Measurements from ENCODE around the gene GARIN5A.

The GARIN5A gene

DNA sequence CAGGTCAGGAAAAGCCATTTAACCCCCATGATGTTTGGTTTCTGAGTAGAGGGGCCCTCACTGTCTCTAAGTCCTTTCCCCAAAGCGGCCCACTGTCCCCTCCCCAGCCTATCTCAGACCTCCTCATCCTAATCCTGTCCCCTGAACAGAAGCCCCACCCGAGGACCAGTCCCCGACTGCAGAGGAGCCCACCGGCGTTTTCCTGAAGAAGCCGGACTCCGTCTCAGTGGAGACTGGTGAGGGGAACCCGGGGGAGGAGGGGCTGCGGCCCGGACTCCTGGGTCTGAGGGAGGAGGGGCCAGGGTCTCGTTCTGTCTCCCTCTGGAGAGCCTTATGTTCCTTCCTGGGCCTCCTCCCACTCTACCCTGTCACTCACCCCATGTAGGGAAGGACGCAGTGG lies 41.0 kb downstream of the GARIN5A start:
- DNase-seq (ENCODE audit: low spot score), result no peak
- no peak for FAIRE-seq

- DNase-seq (ENCODE audit: low spot score), result no peak
- FAIRE-seq, result no peak
Measured at GRCh38 chr19:50435221-50435620, 41.4 kb downstream of the GARIN5A start.

DNA sequence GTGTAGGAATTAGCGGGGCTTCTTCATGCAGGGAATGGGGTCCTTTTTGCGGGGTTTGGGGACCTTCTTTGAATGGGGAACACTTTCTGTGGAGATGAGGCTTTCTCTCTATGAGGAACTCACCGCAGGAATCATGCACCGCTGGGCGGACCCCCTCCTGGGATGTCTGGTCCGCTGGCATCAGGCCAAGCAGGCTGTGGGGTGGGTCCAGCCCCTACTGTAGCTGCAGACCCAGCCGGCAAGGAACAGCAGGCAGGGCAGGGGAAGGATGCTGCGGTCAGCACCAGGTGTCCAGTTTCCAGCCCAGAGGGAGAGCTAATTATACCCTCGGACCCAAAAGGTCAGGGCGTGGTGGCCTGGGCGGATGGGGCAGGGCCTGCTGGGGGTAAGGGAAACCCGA lies 42.1 kb downstream of the GARIN5A start:
- FAIRE-seq (no peak), DNase-seq (ENCODE audit: low spot score) (no peak)

DNA sequence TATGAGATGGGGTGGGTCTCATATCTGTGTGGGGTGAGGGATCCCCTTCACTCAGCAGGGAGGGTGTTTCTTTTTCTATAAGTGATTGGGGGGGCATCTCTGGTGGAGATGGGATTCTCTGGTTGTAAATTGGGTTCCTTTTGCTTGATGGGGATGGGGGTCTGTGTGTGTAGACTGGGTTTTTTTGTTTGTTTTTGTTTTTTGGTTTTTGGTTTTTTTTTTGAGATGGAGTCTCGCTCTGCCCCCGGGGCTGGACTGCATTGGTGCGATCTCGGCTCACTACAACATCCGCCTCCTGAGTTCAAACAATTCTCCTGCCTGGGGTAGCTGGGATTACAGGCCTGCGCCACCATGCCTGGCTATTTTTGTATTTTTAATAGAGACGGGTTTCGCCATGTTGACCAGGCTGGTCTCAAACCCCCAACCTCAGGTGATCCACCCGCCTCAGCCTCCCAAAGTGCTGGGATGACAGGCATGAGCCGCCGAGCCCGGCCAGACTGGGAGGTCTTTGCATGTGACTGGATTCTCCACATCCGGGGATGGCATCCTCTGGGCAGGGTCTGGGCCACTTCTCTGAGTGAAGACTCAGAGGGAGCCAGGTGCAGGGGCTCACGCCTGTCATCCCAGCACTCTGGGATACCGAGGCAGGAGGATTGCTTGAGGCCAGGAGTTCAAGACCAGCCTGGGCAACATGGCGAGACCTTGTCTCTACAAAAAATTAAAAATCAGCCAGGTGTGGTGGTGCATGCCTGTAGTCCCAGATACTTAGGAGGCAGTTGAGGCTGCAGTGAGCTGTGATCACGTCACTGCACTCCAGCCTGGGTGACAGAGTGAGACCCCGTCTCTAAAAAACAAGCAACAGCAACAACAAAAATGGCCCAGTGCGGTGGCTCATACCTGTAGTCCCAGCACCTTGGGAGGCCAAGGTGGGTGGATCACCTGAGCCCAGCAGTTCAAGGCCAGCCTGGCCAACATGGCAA lies 43.2 kb downstream of the GARIN5A start:
- FAIRE-seq, result no peak
- DNase-seq (ENCODE audit: low spot score), result no peak

- FAIRE-seq, result no peak
Measured at GRCh38 chr19:50432221-50433028, 44.2 kb downstream of the GARIN5A start, which contains the start of gene MYBPC2. Gene MYBPC2, plus strand, starts transcription at chr19:50432892. Its CDS starts 62 bp downstream, at chr19:50432954.

GRCh38 chr19:50431343-50432220 lies 45.1 kb downstream of the GARIN5A start:
- FAIRE-seq, result peak; percentile 30

More at GRCh38 chr19:50432221-50433028, 44.2 kb downstream of the GARIN5A start, which contains the start of gene MYBPC2:
- peak; percentile 35 for DNase-seq (ENCODE audit: low spot score)

GRCh38 chr19:50430888-50431342 lies 45.7 kb downstream of the GARIN5A start:
- DNase-seq (ENCODE audit: low spot score), result no peak
- no peak for FAIRE-seq

More at GRCh38 chr19:50431343-50432220, 45.1 kb downstream of the GARIN5A start:
- peak; percentile 93 for DNase-seq (ENCODE audit: low spot score)

DNA sequence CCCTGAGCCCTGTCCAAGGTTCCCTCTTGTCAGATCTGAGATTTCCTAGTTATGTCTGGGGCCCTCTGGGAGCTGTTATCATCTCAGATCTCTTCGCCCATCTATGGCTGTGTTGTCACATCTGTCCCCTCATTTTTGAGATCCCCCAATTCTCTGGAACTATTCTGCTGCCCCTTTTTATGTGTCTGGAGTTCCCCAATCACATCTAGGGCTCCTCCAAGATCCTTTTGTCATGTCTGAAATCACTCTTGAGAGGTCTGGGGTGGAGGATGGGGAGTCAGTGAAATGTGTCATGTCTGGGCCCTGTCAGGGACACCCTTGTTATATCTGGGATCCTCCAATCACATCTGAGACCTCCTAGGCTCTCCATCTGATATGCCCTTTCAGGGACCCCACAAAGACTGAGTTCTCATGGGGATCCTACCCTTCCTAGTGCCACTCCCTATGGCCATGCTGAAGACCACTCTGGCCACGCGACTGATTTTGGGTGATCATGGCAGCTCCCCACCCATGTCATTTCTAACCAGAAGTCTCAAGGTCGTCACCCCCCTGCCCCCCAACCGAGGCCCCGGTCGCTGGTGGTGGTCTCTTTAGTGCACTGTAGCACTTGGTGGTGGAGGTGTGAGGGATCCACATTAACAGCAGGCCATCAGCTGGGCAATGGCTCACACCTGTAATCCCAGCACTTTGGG lies 47.7 kb downstream of the GARIN5A start:
- no peak for DNase-seq (ENCODE audit: low spot score)
- FAIRE-seq, result no peak

- FAIRE-seq (no peak), DNase-seq (ENCODE audit: low spot score) (no peak)
Measured at GRCh38 chr19:50427997-50428425, 48.6 kb downstream of the GARIN5A start.

- DNase-seq (ENCODE audit: low spot score), result no peak
- no peak for FAIRE-seq
Measured at GRCh38 chr19:50427318-50427925, 49.2 kb downstream of the GARIN5A start.

- FAIRE-seq (no peak), DNase-seq (ENCODE audit: low spot score) (no peak)
Measured at GRCh38 chr19:50425581-50425980, 51.1 kb downstream of the GARIN5A start.

- DNase-seq (ENCODE audit: low spot score), result no peak
- no peak for FAIRE-seq
Measured at GRCh38 chr19:50423279-50424113, 53.2 kb downstream of the GARIN5A start.

- no peak for DNase-seq (ENCODE audit: low spot score)
Measured at GRCh38 chr19:50422397-50423278, 54.0 kb downstream of the GARIN5A start.

GRCh38 chr19:50420808-50421207 lies 55.8 kb downstream of the GARIN5A start:
- DNase-seq (ENCODE audit: low spot score) (no peak), FAIRE-seq (no peak)

More at GRCh38 chr19:50422397-50423278, 54.0 kb downstream of the GARIN5A start:
- no peak for FAIRE-seq

- DNase-seq (ENCODE audit: low spot score) (no peak), FAIRE-seq (no peak)
Measured at GRCh38 chr19:50420127-50420526, 56.5 kb downstream of the GARIN5A start.

GRCh38 chr19:50419580-50420035 lies 57.0 kb downstream of the GARIN5A start:
- DNase-seq (ENCODE audit: low spot score) (no peak), FAIRE-seq (no peak)

- DNase-seq (ENCODE audit: low spot score), result no peak
- FAIRE-seq, result no peak
Measured at GRCh38 chr19:50419022-50419579, 57.5 kb downstream of the GARIN5A start.

All from urothelium cell line (cell line).